GM04504 (cell line): Measurements from ENCODE around the gene ZFPM1.
"Not testable (repeated sequence)": the region's sequence is repeated elsewhere in the genome, so short reads cannot be mapped to it uniquely, and the experiment has no call there.

Source experiments
- DNase-seq: peaks from one replicate; pipeline ENCODE4 v3.0.0-alpha.2; 2012; ENCODE audit warnings: low read depth

Gene ZFPM1

DNA sequence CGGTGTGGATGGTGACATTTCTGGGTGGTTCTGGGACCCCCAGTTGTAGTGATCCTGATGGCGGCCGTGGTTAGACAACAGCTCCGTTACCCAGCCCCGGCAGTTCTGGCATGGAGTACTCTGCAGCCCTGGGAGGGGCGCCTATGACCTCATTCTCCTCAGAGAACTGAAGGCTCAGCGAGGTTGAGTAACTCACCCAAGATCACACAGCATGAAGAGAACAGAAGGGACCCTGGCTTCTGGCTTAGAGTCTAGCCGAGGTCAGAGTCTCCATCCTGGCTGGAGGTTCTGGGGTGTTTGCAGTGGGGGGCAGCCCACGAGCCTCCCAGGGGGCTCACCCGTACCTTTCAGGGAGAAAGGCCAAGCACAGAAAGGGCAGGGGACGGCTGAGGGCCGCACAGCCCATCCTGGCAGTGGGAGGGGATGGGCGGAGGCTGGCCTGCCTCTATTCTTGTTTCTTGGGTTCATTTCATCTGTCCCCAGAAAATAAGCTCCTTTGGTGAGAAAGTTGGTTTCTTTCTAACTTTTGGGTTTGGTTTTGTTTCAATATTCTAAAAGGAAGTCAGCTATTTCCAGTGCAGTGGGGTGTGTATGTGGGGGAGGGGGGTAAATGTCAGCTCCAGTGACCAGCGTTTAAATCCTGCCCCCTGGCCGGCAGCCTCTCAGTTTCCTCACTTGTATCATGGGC is 13.2 kb downstream of the ZFPM1 start:
- no peak for DNase-seq

DNA sequence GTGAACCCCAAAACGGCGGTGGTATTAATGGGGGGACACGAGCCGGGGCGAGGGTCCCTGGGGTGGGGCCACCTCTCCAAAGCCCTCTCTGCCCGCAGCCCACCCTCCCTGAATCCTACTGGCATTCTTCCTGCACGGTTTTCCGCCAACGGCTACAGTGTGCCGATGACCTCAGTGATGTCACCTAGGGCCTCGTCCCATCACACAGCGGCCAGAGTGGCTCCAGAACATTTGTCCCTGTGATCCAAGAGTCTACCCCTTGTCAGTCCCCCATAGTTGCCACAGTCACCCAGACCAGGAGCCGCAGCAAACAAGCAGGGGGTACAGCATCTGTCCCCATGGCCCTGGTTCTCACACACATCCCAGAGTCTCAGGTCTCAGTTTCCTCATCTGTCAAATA is 13.9 kb downstream of the ZFPM1 start:
- no peak for DNase-seq

- DNase-seq: no peak
Measured at GRCh38 chr16:88467541-88467944, 14.5 kb downstream of the ZFPM1 start.

DNA sequence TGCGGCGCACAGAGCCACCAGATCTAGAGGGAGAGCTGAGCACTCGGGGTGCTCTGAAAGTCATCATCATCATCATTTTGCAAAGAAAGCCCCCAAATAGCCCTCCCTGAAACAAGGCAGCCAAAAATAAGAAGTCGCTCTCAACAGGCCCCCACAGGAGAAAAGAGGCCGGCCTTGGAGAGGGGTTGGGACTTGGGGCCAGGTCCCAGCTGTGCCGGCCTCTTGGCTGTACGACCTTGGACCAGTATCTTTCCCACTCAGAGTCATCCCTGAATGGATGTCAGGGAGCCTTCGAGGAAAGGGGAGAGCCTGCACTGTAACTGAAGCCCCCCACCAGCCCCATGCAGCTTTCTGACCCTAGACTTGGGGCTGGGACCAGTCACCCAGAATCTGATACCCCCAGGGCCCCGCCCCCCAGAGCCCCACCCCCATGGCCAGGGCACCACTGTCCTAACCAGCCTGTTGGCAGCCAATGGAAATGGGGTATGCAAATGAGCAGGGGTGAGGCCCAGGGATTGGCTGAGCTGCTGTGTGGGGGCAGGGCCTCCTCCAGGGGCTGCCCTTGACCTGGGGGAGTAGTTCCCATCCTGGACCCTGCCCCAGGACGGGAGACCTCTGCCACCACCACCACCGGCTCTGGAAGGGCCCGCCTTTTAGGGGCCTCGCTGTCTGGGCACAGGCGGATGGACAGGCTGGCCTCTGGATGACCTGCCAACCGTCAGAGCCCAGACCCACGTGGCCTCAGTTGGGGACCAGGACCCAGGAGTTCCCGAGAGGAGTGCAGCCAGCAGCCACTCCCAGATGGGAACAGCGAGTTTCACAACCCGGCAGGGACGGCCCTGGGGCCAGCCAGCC is 15.4 kb downstream of the ZFPM1 start:
- DNase-seq: no peak

DNA sequence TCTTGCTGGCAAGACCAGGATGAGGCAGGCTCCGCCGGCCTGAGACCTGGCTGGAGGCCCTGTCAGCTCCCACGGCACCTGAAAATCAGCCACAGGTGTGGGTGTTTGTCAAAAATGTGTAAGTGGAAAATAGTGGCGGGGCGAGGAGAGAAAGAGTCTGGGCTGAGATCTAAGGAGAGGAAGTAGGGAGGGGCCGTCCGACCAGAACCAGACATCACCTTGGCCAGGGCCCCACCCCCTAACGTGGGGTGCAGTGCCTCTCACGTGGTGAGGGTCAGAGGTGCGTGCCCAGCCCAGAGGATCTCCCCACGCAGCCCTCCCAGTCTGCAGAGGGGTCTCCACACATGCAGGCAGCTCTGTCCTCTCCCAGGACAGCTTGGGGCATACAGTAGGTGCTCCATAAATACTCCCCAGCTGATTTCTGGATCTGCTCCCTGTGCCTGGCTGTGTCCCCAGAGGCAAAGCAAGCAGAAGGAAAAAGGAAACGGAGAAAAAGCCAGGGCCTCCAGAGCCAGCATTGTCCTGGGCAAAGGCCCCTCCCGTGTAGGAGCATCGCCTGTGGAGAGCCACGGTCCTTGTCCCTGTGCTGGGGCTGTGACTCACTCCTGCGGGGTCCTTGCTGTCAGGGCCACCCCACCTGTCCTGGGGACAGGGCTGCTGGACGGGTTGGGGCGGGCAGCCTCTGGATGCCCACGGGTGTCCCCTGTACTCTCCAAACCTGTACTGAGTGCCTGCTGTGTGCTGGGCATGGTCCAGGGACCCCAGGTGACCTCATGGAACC is 16.7 kb downstream of the ZFPM1 start:
- DNase-seq: no peak

- not testable (repeated sequence) for DNase-seq
Measured at GRCh38 chr16:88470396-88470680, 17.3 kb downstream of the ZFPM1 start.

GRCh38 chr16:88470696-88471095 is 17.6 kb downstream of the ZFPM1 start:
- DNase-seq: not testable (repeated sequence)

- no peak for DNase-seq
Measured at GRCh38 chr16:88471115-88471514, 18.0 kb downstream of the ZFPM1 start.

- no peak for DNase-seq
Measured at GRCh38 chr16:88471575-88471974, 18.5 kb downstream of the ZFPM1 start.

DNA sequence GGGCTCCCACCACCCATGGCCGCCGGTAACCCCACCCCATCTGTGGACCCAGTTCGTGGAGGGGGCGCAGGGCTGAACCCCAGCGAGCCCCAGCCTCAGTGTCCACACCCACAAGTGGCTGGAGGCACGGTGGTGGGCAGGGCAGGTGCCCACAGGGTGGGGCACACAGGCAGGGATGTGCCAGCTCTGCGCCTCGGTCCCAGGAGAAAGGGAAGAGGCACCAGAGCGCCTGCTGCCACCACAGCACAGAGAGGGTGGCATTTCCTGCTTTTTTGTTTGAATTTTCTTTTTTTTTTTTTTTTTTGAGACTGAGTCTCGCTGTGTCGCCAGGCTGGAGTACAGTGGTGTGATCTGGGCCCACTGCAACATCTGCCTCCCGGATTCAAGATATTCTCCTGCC is 19.0 kb downstream of the ZFPM1 start:
- no peak for DNase-seq

- no peak for DNase-seq
Measured at GRCh38 chr16:88472637-88473205, 19.6 kb downstream of the ZFPM1 start.

- DNase-seq: no peak
Measured at GRCh38 chr16:88473666-88474534, 20.8 kb downstream of the ZFPM1 start.

GRCh38 chr16:88475037-88475436 is 22.0 kb downstream of the ZFPM1 start:
- DNase-seq: no peak

- DNase-seq: no peak
Measured at GRCh38 chr16:88476203-88476602, 23.1 kb downstream of the ZFPM1 start.

- no peak for DNase-seq
Measured at GRCh38 chr16:88476817-88477397, 23.8 kb downstream of the ZFPM1 start.

GRCh38 chr16:88477631-88478519 is 24.8 kb downstream of the ZFPM1 start:
- no peak for DNase-seq

- no peak for DNase-seq
Measured at GRCh38 chr16:88478889-88479792, 26.1 kb downstream of the ZFPM1 start.

GRCh38 chr16:88479793-88480760 is 27.0 kb downstream of the ZFPM1 start:
- no peak for DNase-seq
